D341Med (cell line): ENCODE measurements around the gene SPEF1.

Experiments
- DNase-seq: peaks from one replicate; pipeline ENCODE4 v3.0.0; 2012; ENCODE audit warnings: low spot score

Gene SPEF1

GRCh38 chr20:3748073-3748472 is 33.2 kb downstream of the SPEF1 start:
- no peak for DNase-seq

GRCh38 chr20:3747471-3747870 is 33.8 kb downstream of the SPEF1 start:
- no peak for DNase-seq

- no peak for DNase-seq
These were observed 35.5 kb downstream of the SPEF1 start for GRCh38 chr20:3745686-3746173.

GRCh38 chr20:3744806-3745685 is 36.2 kb downstream of the SPEF1 start:
- DNase-seq, result peak; percentile 84

GRCh38 chr20:3744037-3744436 is 37.2 kb downstream of the SPEF1 start:
- no peak for DNase-seq

GRCh38 chr20:3743251-3743650 is 38.0 kb downstream of the SPEF1 start:
- no peak for DNase-seq

GRCh38 chr20:3741836-3742458 is 39.3 kb downstream of the SPEF1 start:
- DNase-seq, result no peak

GRCh38 chr20:3740615-3741301 is 40.5 kb downstream of the SPEF1 start:
- DNase-seq, result no peak

- no peak for DNase-seq
These were observed 41.3 kb downstream of the SPEF1 start for GRCh38 chr20:3739926-3740451.

- DNase-seq, result no peak
These were observed 42.0 kb downstream of the SPEF1 start for GRCh38 chr20:3739054-3739925.

GRCh38 chr20:3738111-3739053 is 42.9 kb downstream of the SPEF1 start:
- DNase-seq, result no peak

GRCh38 chr20:3735768-3736167 is 45.5 kb downstream of the SPEF1 start:
- no peak for DNase-seq

GRCh38 chr20:3734111-3734843 is 47.0 kb downstream of the SPEF1 start:
- DNase-seq, result no peak

GRCh38 chr20:3733119-3733995 is 47.9 kb downstream of the SPEF1 start:
- DNase-seq, result no peak

GRCh38 chr20:3732327-3733118 is 48.7 kb downstream of the SPEF1 start, which contains the start of gene HSPA12B:
TSS of gene HSPA12B (plus strand) at chr20:3732685. CDS start at chr20:3738675, 5,990 bp downstream.
- no peak for DNase-seq

GRCh38 chr20:3731944-3732326 is 49.3 kb downstream of the SPEF1 start:
- DNase-seq, result no peak

GRCh38 chr20:3730803-3731672 is 50.2 kb downstream of the SPEF1 start:
- DNase-seq, result no peak
